ENCODE measurements around the gene TMTC4.
"Not testable (repeated sequence)": the region's sequence is repeated elsewhere in the genome, so short reads cannot be mapped to it uniquely, and the experiment has no call there.

Gene TMTC4

GRCh38 chr13:100581030-100581429 lies 93.6 kb downstream of the TMTC4 start:
- DNase-seq = no peak

- DNase-seq = no peak
Observed at GRCh38 chr13:100580045-100580444, 94.5 kb downstream of the TMTC4 start.

GRCh38 chr13:100577239-100577638 lies 97.4 kb downstream of the TMTC4 start:
- DNase-seq = not testable (repeated sequence)

GRCh38 chr13:100573121-100573520 lies 101.5 kb downstream of the TMTC4 start:
- no peak for DNase-seq

- DNase-seq = no peak
Observed at GRCh38 chr13:100566543-100566942, 108.1 kb downstream of the TMTC4 start.

- no peak for DNase-seq
Observed at GRCh38 chr13:100565286-100565685, 109.3 kb downstream of the TMTC4 start.

- no peak for DNase-seq
Observed at GRCh38 chr13:100564444-100565223, 110.0 kb downstream of the TMTC4 start.

GRCh38 chr13:100563779-100564178 lies 110.8 kb downstream of the TMTC4 start:
- no peak for DNase-seq

GRCh38 chr13:100561599-100562204 lies 112.9 kb downstream of the TMTC4 start:
- DNase-seq = no peak

- DNase-seq = no peak
Observed at GRCh38 chr13:100561158-100561499, 113.5 kb downstream of the TMTC4 start.

- DNase-seq = no peak
Observed at GRCh38 chr13:100560498-100561157, 114.0 kb downstream of the TMTC4 start.

GRCh38 chr13:100559886-100560285 lies 114.7 kb downstream of the TMTC4 start:
- no peak for DNase-seq
